Epidermal melanocyte (primary cell): Measurements from ENCODE around the gene IL1R2.
A peak's percentile ranks its signal among the peaks of the same experiment; 100 is the strongest.

Experiments used
- DNase-seq: peaks from one replicate; pipeline ENCODE4 v3.0.0; 2011; ENCODE audit warnings: low spot score; ENCODE audit not compliant: insufficient read length

The IL1R2 gene

GRCh38 chr2:102020596-102021170, 28.9 kb downstream of the IL1R2 start:
- DNase-seq, result peak; percentile 70

- DNase-seq, result no peak
Observed at GRCh38 chr2:102021779-102022178, 30.0 kb downstream of the IL1R2 start.

- DNase-seq, result no peak
Observed at GRCh38 chr2:102022884-102023539, 31.3 kb downstream of the IL1R2 start.

- DNase-seq, result no peak
Observed at GRCh38 chr2:102024410-102024809, 32.6 kb downstream of the IL1R2 start.

GRCh38 chr2:102025016-102025501, 33.3 kb downstream of the IL1R2 start:
- DNase-seq, result peak; percentile 46

GRCh38 chr2:102025583-102026267, 34.0 kb downstream of the IL1R2 start:
- DNase-seq, result no peak

GRCh38 chr2:102027036-102027980, 35.5 kb downstream of the IL1R2 start:
- no peak for DNase-seq

- no peak for DNase-seq
Observed at GRCh38 chr2:102028470-102028869, 36.7 kb downstream of the IL1R2 start.

GRCh38 chr2:102029405-102029804, 37.6 kb downstream of the IL1R2 start:
- no peak for DNase-seq

- no peak for DNase-seq
Observed at GRCh38 chr2:102029952-102030351, 38.2 kb downstream of the IL1R2 start.

- no peak for DNase-seq
Observed at GRCh38 chr2:102030502-102030854, 38.7 kb downstream of the IL1R2 start.

GRCh38 chr2:102030855-102031527, 39.2 kb downstream of the IL1R2 start:
- no peak for DNase-seq

GRCh38 chr2:102032368-102033030, 40.7 kb downstream of the IL1R2 start:
- no peak for DNase-seq

- DNase-seq, result no peak
Observed at GRCh38 chr2:102033031-102033749, 41.4 kb downstream of the IL1R2 start.

- no peak for DNase-seq
Observed at GRCh38 chr2:102033750-102034682, 42.3 kb downstream of the IL1R2 start.

GRCh38 chr2:102034683-102035548, 43.2 kb downstream of the IL1R2 start:
- no peak for DNase-seq

GRCh38 chr2:102037681-102038080, 45.9 kb downstream of the IL1R2 start:
- no peak for DNase-seq

GRCh38 chr2:102040229-102040628, 48.5 kb downstream of the IL1R2 start:
- no peak for DNase-seq
